GM18520 (cell line): Measurements from ENCODE around the gene HMCN1.

Source experiments
- ATAC-seq: cut with Tn5 transposase; IDR thresholded peaks from one replicate; pipeline ENCODE4 v1.9.1; 2021; ENCODE audit not compliant: unreplicated experiment

HMCN1 gene

GRCh38 chr1:185803241-185803640 is 69.0 kb downstream of the HMCN1 start:
- ATAC-seq, result no peak

GRCh38 chr1:185804206-185804605 is 70.0 kb downstream of the HMCN1 start:
- no peak for ATAC-seq

- no peak for ATAC-seq
Measured at GRCh38 chr1:185804608-185805007, 70.4 kb downstream of the HMCN1 start.

- no peak for ATAC-seq
Measured at GRCh38 chr1:185807275-185807674, 73.1 kb downstream of the HMCN1 start.

GRCh38 chr1:185808631-185809030 is 74.4 kb downstream of the HMCN1 start:
- no peak for ATAC-seq

- no peak for ATAC-seq
Measured at GRCh38 chr1:185811073-185811709, 77.0 kb downstream of the HMCN1 start.

GRCh38 chr1:185812934-185813333 is 78.7 kb downstream of the HMCN1 start:
- no peak for ATAC-seq

GRCh38 chr1:185813401-185813979 is 79.3 kb downstream of the HMCN1 start:
- peak; percentile 39 for ATAC-seq

- ATAC-seq, result no peak
Measured at GRCh38 chr1:185816460-185816859, 82.3 kb downstream of the HMCN1 start.

- ATAC-seq, result no peak
Measured at GRCh38 chr1:185819798-185820197, 85.6 kb downstream of the HMCN1 start.

- no peak for ATAC-seq
Measured at GRCh38 chr1:185821612-185822385, 87.6 kb downstream of the HMCN1 start.

GRCh38 chr1:185823467-185823866 is 89.3 kb downstream of the HMCN1 start:
- no peak for ATAC-seq

GRCh38 chr1:185824106-185824505 is 89.9 kb downstream of the HMCN1 start:
- no peak for ATAC-seq

- ATAC-seq, result no peak
Measured at GRCh38 chr1:185825556-185825955, 91.4 kb downstream of the HMCN1 start.

- no peak for ATAC-seq
Measured at GRCh38 chr1:185834371-185834905, 100.2 kb downstream of the HMCN1 start.

GRCh38 chr1:185835191-185835590 is 101.0 kb downstream of the HMCN1 start:
- ATAC-seq, result no peak

GRCh38 chr1:185837711-185838110 is 103.5 kb downstream of the HMCN1 start:
- ATAC-seq, result no peak

- ATAC-seq, result no peak
Measured at GRCh38 chr1:185838111-185838510, 103.9 kb downstream of the HMCN1 start.

GRCh38 chr1:185840880-185841279 is 106.7 kb downstream of the HMCN1 start:
- ATAC-seq, result no peak

GRCh38 chr1:185843297-185843869 is 109.2 kb downstream of the HMCN1 start:
- ATAC-seq, result no peak

GRCh38 chr1:185843986-185844385 is 109.8 kb downstream of the HMCN1 start:
- no peak for ATAC-seq
